Immature natural killer cell (primary cell): ENCODE results near the gene NIPBL. TPM values are rescaled to one million over a fixed set of nuclear protein-coding genes. Genes with fewer than 3 reads are reported as not detected.

Experiments used
- DNase-seq, 3 donors: peaks; one replicate each; pipeline ENCODE4 v3.0.0; 2022; ENCODE audit warnings: mixed read lengths in 1 of 3
- H3K27ac Mint-ChIP-seq, 6 donors: one replicate each; pipeline ENCODE4 v1.8.0; 2020; ENCODE audit warnings: mixed read lengths in 6 of 6, mild to moderate bottlenecking in 5 of 6, inconsistent platforms in 4 of 6, moderate library complexity in 3 of 6
- H3K27me3 Mint-ChIP-seq, 3 donors: one replicate each; pipeline ENCODE4 v1.8.0; 2020 to 2021; ENCODE audit warnings: low read depth in 3 of 3, mild to moderate bottlenecking in 3 of 3, mixed read lengths in 3 of 3, moderate library complexity in 3 of 3, inconsistent platforms in 1 of 3
- H3K36me3 Mint-ChIP-seq, 3 donors: one replicate each; pipeline ENCODE4 v1.8.0; 2020; ENCODE audit warnings: mixed read lengths in 3 of 3, inconsistent platforms in 2 of 3, mild to moderate bottlenecking in 2 of 3
- H3K4me1 Mint-ChIP-seq, 2 donors: one replicate each; pipeline ENCODE4 v1.8.0; 2020; ENCODE audit warnings: inconsistent platforms in 2 of 2, mild to moderate bottlenecking in 2 of 2, mixed read lengths in 2 of 2, moderate library complexity in 1 of 2
- H3K4me3 Mint-ChIP-seq, 5 donors: one replicate each; pipeline ENCODE4 v1.8.0; 2020; ENCODE audit warnings: mild to moderate bottlenecking in 5 of 5, mixed read lengths in 5 of 5, inconsistent platforms in 3 of 5, moderate library complexity in 3 of 5
- H3K9me3 Mint-ChIP-seq, 6 donors: one replicate each; pipeline ENCODE4 v1.8.0; 2020; ENCODE audit warnings: mild to moderate bottlenecking in 6 of 6, mixed read lengths in 6 of 6, inconsistent platforms in 4 of 6, moderate library complexity in 3 of 6
- polyA plus RNA-seq, 3 donors: library from polyadenylated mRNA; unstranded; fragments of 300-500 nt; fragmentation: Illumina TruSeq; gene quantifications; one replicate each; pipeline ENCODE4 v1.2.3, GENCODE V29; 2021

The NIPBL gene
- polyA plus RNA-seq, 3 donors from 2014 or later = 4.9 to 42.5 (median 11.6) TPM

GRCh38 chr5:36874465-36874864 is 2.1 kb upstream of the NIPBL start:
- Mint-ChIP-seq H3K4me1 (peaks cover 41 to 71% of the 10 kb centered on the region in 2 donors), H3K27me3 (peaks cover 12 to 23% (median 15%) of the 10 kb centered on the region in 3 donors), H3K36me3 (no peaks in the 10 kb centered on the region), H3K4me3 (peak overlapping the region; percentile 91 to 99 (median 94)), H3K27ac (peak overlapping the region in 5 of 6 donors; percentile 92 to 98 (median 96)), H3K9me3 (no peaks in the 10 kb centered on the region)
- DNase-seq = no peak

- H3K4me1 Mint-ChIP-seq = peaks cover 43 to 76% of the 10 kb centered on the region in 2 donors
- H3K27me3 Mint-ChIP-seq = peaks cover 12 to 23% (median 15%) of the 10 kb centered on the region in 3 donors
- peak overlapping the region; percentile 91 to 99 (median 94) for H3K4me3 Mint-ChIP-seq
- no peaks in the 10 kb centered on the region for H3K36me3 Mint-ChIP-seq
- peak; percentile 34 to 38 (median 36) for DNase-seq
- no peaks in the 10 kb centered on the region for H3K9me3 Mint-ChIP-seq
- H3K27ac Mint-ChIP-seq = peak overlapping the region; percentile 92 to 98 (median 96)
Measured at GRCh38 chr5:36875051-36875789, 1.3 kb upstream of the NIPBL start.

GRCh38 chr5:36875790-36876298 is 725 bp upstream of the NIPBL start:
- Mint-ChIP-seq H3K4me3 (peak overlapping the region; percentile 91 to 99 (median 94)), H3K27ac (peak overlapping the region; percentile 93 to 98 (median 96)), H3K9me3 (no peaks in the 10 kb centered on the region), H3K27me3 (peaks cover 12 to 23% (median 15%) of the 10 kb centered on the region in 3 donors), H3K4me1 (peaks cover 45 to 76% of the 10 kb centered on the region in 2 donors), H3K36me3 (no peaks in the 10 kb centered on the region)
- peak; percentile 77 to 80 (median 79) for DNase-seq

- Mint-ChIP-seq H3K36me3 (no peaks in the 10 kb centered on the region), H3K9me3 (no peaks in the 10 kb centered on the region), H3K27me3 (peaks cover 12 to 23% (median 15%) of the 10 kb centered on the region in 3 donors), H3K27ac (peak overlapping the region; percentile 93 to 98 (median 96)), H3K4me1 (peaks cover 52 to 81% of the 10 kb centered on the region in 2 donors), H3K4me3 (peak overlapping the region; percentile 91 to 99 (median 94))
- DNase-seq = peak; percentile 51 to 56 (median 56)
Measured at GRCh38 chr5:36876965-36877666, 547 bp downstream of the NIPBL start.

- no peaks in the 10 kb centered on the region for H3K36me3 Mint-ChIP-seq
- H3K27me3 Mint-ChIP-seq = peaks cover 12 to 23% (median 15%) of the 10 kb centered on the region in 3 donors
- peaks cover 55 to 81% of the 10 kb centered on the region in 2 donors for H3K4me1 Mint-ChIP-seq
- H3K4me3 Mint-ChIP-seq = peak overlapping the region; percentile 91 to 99 (median 94)
- no peaks in the 10 kb centered on the region for H3K9me3 Mint-ChIP-seq
- peak overlapping the region; percentile 93 to 98 (median 96) for H3K27ac Mint-ChIP-seq
- peak; percentile 42 to 48 (median 46) for DNase-seq
Measured at GRCh38 chr5:36877667-36878391, 1.3 kb downstream of the NIPBL start.

- peak overlapping the region; percentile 93 to 98 (median 96) for H3K27ac Mint-ChIP-seq
- peaks cover 55 to 81% of the 10 kb centered on the region in 2 donors for H3K4me1 Mint-ChIP-seq
Measured at GRCh38 chr5:36878392-36879082, 2.0 kb downstream of the NIPBL start.

GRCh38 chr5:36879274-36880033 is 2.9 kb downstream of the NIPBL start:
- DNase-seq = no peak
- peaks cover 61 to 81% of the 10 kb centered on the region in 2 donors for H3K4me1 Mint-ChIP-seq
- no peaks in the 10 kb centered on the region for H3K36me3 Mint-ChIP-seq
- H3K9me3 Mint-ChIP-seq = no peaks in the 10 kb centered on the region
- H3K4me3 Mint-ChIP-seq = peak overlapping the region; percentile 91 to 99 (median 94)
- peak overlapping the region; percentile 93 to 98 (median 96) for H3K27ac Mint-ChIP-seq
- peaks cover 12 to 23% (median 15%) of the 10 kb centered on the region in 3 donors for H3K27me3 Mint-ChIP-seq

More at GRCh38 chr5:36878392-36879082, 2.0 kb downstream of the NIPBL start:
- H3K9me3 Mint-ChIP-seq = no peaks in the 10 kb centered on the region
- no peaks in the 10 kb centered on the region for H3K36me3 Mint-ChIP-seq
- peaks cover 12 to 23% (median 15%) of the 10 kb centered on the region in 3 donors for H3K27me3 Mint-ChIP-seq
- H3K4me3 Mint-ChIP-seq = peak overlapping the region; percentile 91 to 99 (median 94)
- DNase-seq = no peak

GRCh38 chr5:36880761-36881160 is 4.2 kb downstream of the NIPBL start:
- H3K4me1 Mint-ChIP-seq = peaks cover 60 to 79% of the 10 kb centered on the region in 2 donors
- H3K27me3 Mint-ChIP-seq = peaks cover 9 to 23% (median 12%) of the 10 kb centered on the region in 3 donors
- H3K36me3 Mint-ChIP-seq = peaks cover 0 to 4% (median 0%) of the 10 kb centered on the region in 3 donors
- peak overlapping the region; percentile 33 to 51 (median 47) for H3K4me3 Mint-ChIP-seq
- H3K27ac Mint-ChIP-seq = peak overlapping the region in 3 of 6 donors; percentile 14 to 61 (median 28)
- no peaks in the 10 kb centered on the region for H3K9me3 Mint-ChIP-seq
- DNase-seq = no peak

- no peak for DNase-seq
- H3K4me3 Mint-ChIP-seq = peak overlapping the region in 2 of 5 donors; percentile 33 to 48
- no peaks in the 10 kb centered on the region for H3K9me3 Mint-ChIP-seq
- H3K36me3 Mint-ChIP-seq = peaks cover 0 to 4% (median 0%) of the 10 kb centered on the region in 3 donors
- H3K27ac Mint-ChIP-seq = peak overlapping the region in 1 of 6 donors; percentile 14
- peaks cover 6 to 17% (median 10%) of the 10 kb centered on the region in 3 donors for H3K27me3 Mint-ChIP-seq
- H3K4me1 Mint-ChIP-seq = peaks cover 65 to 85% of the 10 kb centered on the region in 2 donors
Measured at GRCh38 chr5:36881304-36881703, 4.7 kb downstream of the NIPBL start.

- H3K4me1 Mint-ChIP-seq = peaks cover 69 to 90% of the 10 kb centered on the region in 2 donors
- no peak for DNase-seq
- H3K27me3 Mint-ChIP-seq = peaks cover 4 to 13% (median 7%) of the 10 kb centered on the region in 3 donors
- peak overlapping the region in 4 of 5 donors; percentile 9 to 48 (median 12) for H3K4me3 Mint-ChIP-seq
- H3K36me3 Mint-ChIP-seq = peaks cover 0 to 4% (median 0%) of the 10 kb centered on the region in 3 donors
- peak overlapping the region in 3 of 6 donors; percentile 32 to 70 (median 48) for H3K27ac Mint-ChIP-seq
- H3K9me3 Mint-ChIP-seq = no peaks in the 10 kb centered on the region
Measured at GRCh38 chr5:36881807-36882206, 5.2 kb downstream of the NIPBL start.

GRCh38 chr5:36882250-36882649 is 5.7 kb downstream of the NIPBL start:
- Mint-ChIP-seq H3K36me3 (peaks cover 0 to 4% (median 0%) of the 10 kb centered on the region in 3 donors), H3K27ac (peak overlapping the region in 4 of 6 donors; percentile 6 to 70 (median 31)), H3K9me3 (no peaks in the 10 kb centered on the region), H3K27me3 (peaks cover 4 to 9% (median 7%) of the 10 kb centered on the region in 3 donors), H3K4me3 (peak overlapping the region in 4 of 5 donors; percentile 9 to 48 (median 12)), H3K4me1 (peaks cover 73 to 94% of the 10 kb centered on the region in 2 donors)
- DNase-seq = no peak
